HEK293 (cell line): ENCODE data around the gene PRKCG.

ENCODE experiments used
- CTCF ChIA-PET: fragments of 350-600 bp; formaldehyde crosslinking; extraction: SDS; loops from one replicate; lab custom pipeline; 2021; ENCODE audit warnings: antibody characterized with exemption; lab: Yijun Ruan, JAX
- POLR2A ChIA-PET: fragments of 300-600 bp; formaldehyde crosslinking; extraction: SDS; loops from one replicate; lab custom pipeline; 2020; ENCODE audit warnings: antibody characterized with exemption, inconsistent platforms; lab: Yijun Ruan, JAX
- H3K27ac ChIP-seq: fragments of 200-500 bp; sonication (Bioruptor generic); 2 replicates; pipeline ENCODE4 v1.5.1; 2014; ENCODE audit warnings: low read depth, low read length, control low read depth, inconsistent platforms; ENCODE audit errors: extremely low read depth
- H3K36me3 ChIP-seq, 2 experiments: fragments of 200-500 bp in 1 of 2; sonication (Bioruptor generic) in 1 of 2; 1 replicate in 1 of 2; 2 replicates in 1 of 2; pipeline ENCODE4 v1.5.1; 2014 to 2017; ENCODE audit warnings: inconsistent platforms in 2 of 2, low read length in 2 of 2; ENCODE audit not compliant: control insufficient read depth in 2 of 2, insufficient read depth in 1 of 2
- H3K4me1 ChIP-seq: fragments of 200-500 bp; sonication (Bioruptor generic); 2 replicates; pipeline ENCODE4 v1.5.1; 2014; ENCODE audit warnings: mild to moderate bottlenecking, low read length, inconsistent platforms; ENCODE audit not compliant: control insufficient read depth, insufficient read depth
- H3K4me3 ChIP-seq: 2 replicates; pipeline ENCODE4 v1.5.1; 2011; ENCODE audit warnings: low read depth, mild to moderate bottlenecking, control low read depth, low read length, moderate library complexity
- H3K9me3 ChIP-seq: fragments of 200-500 bp; sonication (Bioruptor generic); 2 replicates; pipeline ENCODE4 v1.5.1; 2014; ENCODE audit warnings: low read depth, low read length, inconsistent platforms; ENCODE audit not compliant: control insufficient read depth, insufficient read depth
- ATF2 ChIP-seq: fragments of 450-650 bp; formaldehyde crosslinking; IDR thresholded peaks from 2 replicates; pipeline ENCODE4 v1.5.1; 2016; ENCODE audit warnings: missing biosample characterization, missing genetic modification characterization, low read depth
- HOXD13 ChIP-seq: sonication (generic); formaldehyde crosslinking; IDR thresholded peaks from 2 replicates; pipeline ENCODE4 v1.8.0; 2022; ENCODE audit warnings: missing genetic modification reagents, borderline replicate concordance
- KLF7 ChIP-seq: fragments of 450-650 bp; formaldehyde crosslinking; IDR thresholded peaks from 2 replicates; pipeline ENCODE4 v1.5.1; 2016; ENCODE audit warnings: missing biosample characterization, missing genetic modification characterization, borderline replicate concordance
- MZF1 ChIP-seq: fragments of 450-650 bp; formaldehyde crosslinking; IDR thresholded peaks from 2 replicates; pipeline ENCODE4 v1.5.1; 2017; ENCODE audit warnings: missing biosample characterization, missing genetic modification characterization, borderline replicate concordance
- PRDM6 ChIP-seq: fragments of 450-650 bp; formaldehyde crosslinking; IDR thresholded peaks from 2 replicates; pipeline ENCODE4 v1.5.1; 2017; ENCODE audit warnings: missing biosample characterization, missing genetic modification characterization
- TCF7L2 ChIP-seq: IDR thresholded peaks from 2 replicates; pipeline ENCODE4 v1.6.1; 2011; ENCODE audit warnings: low read depth, mild to moderate bottlenecking, inconsistent platforms, low read length, moderate library complexity, borderline replicate concordance
- ZBTB1 ChIP-seq: fragments of 450-650 bp; formaldehyde crosslinking; IDR thresholded peaks from 2 replicates; pipeline ENCODE4 v1.5.1; 2016; ENCODE audit warnings: missing biosample characterization, missing genetic modification characterization
- ZBTB17 ChIP-seq: fragments of 450-650 bp; formaldehyde crosslinking; IDR thresholded peaks from 2 replicates; pipeline ENCODE4 v1.5.1; 2016; ENCODE audit warnings: missing biosample characterization, missing genetic modification characterization
- ZBTB20 ChIP-seq: fragments of 450-650 bp; formaldehyde crosslinking; IDR thresholded peaks from 2 replicates; pipeline ENCODE4 v1.5.1; 2016; ENCODE audit warnings: missing biosample characterization, missing genetic modification characterization
- ZFP3 ChIP-seq: fragments of 450-650 bp; formaldehyde crosslinking; IDR thresholded peaks from 2 replicates; pipeline ENCODE4 v1.5.1; 2016; ENCODE audit warnings: low read depth, missing biosample characterization, missing genetic modification characterization
- ZFP69B ChIP-seq: fragments of 450-650 bp; formaldehyde crosslinking; IDR thresholded peaks from 2 replicates; pipeline ENCODE4 v1.5.1; 2016; ENCODE audit warnings: missing biosample characterization, missing genetic modification characterization
- ZNF138 ChIP-seq: fragments of 450-650 bp; formaldehyde crosslinking; IDR thresholded peaks from 2 replicates; pipeline ENCODE4 v1.5.1; 2016; ENCODE audit warnings: missing biosample characterization, missing genetic modification characterization, borderline replicate concordance
- ZNF148 ChIP-seq: fragments of 450-650 bp; formaldehyde crosslinking; IDR thresholded peaks from 2 replicates; pipeline ENCODE4 v1.5.0; 2017; ENCODE audit warnings: missing biosample characterization, missing genetic modification characterization, borderline replicate concordance
- ZNF211 ChIP-seq: fragments of 450-650 bp; formaldehyde crosslinking; IDR thresholded peaks from 2 replicates; pipeline ENCODE4 v1.5.1; 2016; ENCODE audit warnings: low read depth, missing biosample characterization, missing genetic modification characterization
- ZNF248 ChIP-seq: fragments of 450-650 bp; formaldehyde crosslinking; IDR thresholded peaks from 2 replicates; pipeline ENCODE4 v1.5.1; 2017; ENCODE audit warnings: missing biosample characterization, missing genetic modification characterization
- ZNF302 ChIP-seq: fragments of 450-650 bp; formaldehyde crosslinking; IDR thresholded peaks from 2 replicates; pipeline ENCODE4 v1.5.1; 2016; ENCODE audit warnings: missing biosample characterization, missing genetic modification characterization, low read depth
- ZNF501 ChIP-seq: fragments of 450-650 bp; formaldehyde crosslinking; IDR thresholded peaks from 2 replicates; pipeline ENCODE4 v1.5.1; 2016; ENCODE audit warnings: missing biosample characterization, missing genetic modification characterization
- ZNF645 ChIP-seq: fragments of 450-650 bp; formaldehyde crosslinking; IDR thresholded peaks from 2 replicates; pipeline ENCODE4; 2016; ENCODE audit warnings: missing biosample characterization, missing genetic modification characterization
- ZXDB ChIP-seq: fragments of 450-650 bp; formaldehyde crosslinking; IDR thresholded peaks from 2 replicates; pipeline ENCODE4 v1.5.1; 2016; ENCODE audit warnings: missing biosample characterization, missing genetic modification characterization
- TF ChIP-seq, protein P1 (sequence below): fragments of 450-650 bp; formaldehyde crosslinking; IDR thresholded peaks from 2 replicates; pipeline ENCODE4 v1.5.1; 2016; ENCODE audit warnings: missing biosample characterization, missing genetic modification characterization, low read depth
- TF ChIP-seq, protein P2 (sequence below): fragments of 450-650 bp; formaldehyde crosslinking; IDR thresholded peaks from 2 replicates; pipeline ENCODE4 v1.5.1; 2016; ENCODE audit warnings: missing biosample characterization, missing genetic modification characterization
- TF ChIP-seq, protein P3 (sequence below): fragments of 450-650 bp; formaldehyde crosslinking; IDR thresholded peaks from 2 replicates; pipeline ENCODE4 v1.5.1; 2017; ENCODE audit warnings: missing biosample characterization, missing genetic modification characterization

PRKCG gene

GRCh38 chr19:53868892-53869804 lies 12.8 kb upstream of the PRKCG start:
- ChIA-PET CTCF (interaction anchor here (0.6 to 1.2 kb wide), 6 partner anchors 15 to 1737 kb away, joined by 3 to 4 read pairs (median 4); no protein-coding TSS in a partner anchor), POLR2A (interaction anchor here (0.6 to 3.4 kb wide), 8 partner anchors 8 to 1220 kb away, joined by 3 to 39 read pairs (median 8); partner anchors contain the start of genes CNOT3 and PRKCG)
- Histone ChIP-seq H3K9me3 (no peaks in the 10 kb centered on the region), H3K36me3 (peaks cover 0 to 9% of the 10 kb centered on the region in 2 experiments; a peak in 2 of 3 replicates), H3K4me3 (peak overlapping the region; percentile 71), H3K27ac (peak overlapping the region; percentile 78), H3K4me1 (peaks cover 15% of the 10 kb centered on the region)
- TF ChIP-seq KLF7 (tag by site-specific recombination): no peak; the same call in 1 of the 2 replicates
- TF ChIP-seq, protein P1, sequence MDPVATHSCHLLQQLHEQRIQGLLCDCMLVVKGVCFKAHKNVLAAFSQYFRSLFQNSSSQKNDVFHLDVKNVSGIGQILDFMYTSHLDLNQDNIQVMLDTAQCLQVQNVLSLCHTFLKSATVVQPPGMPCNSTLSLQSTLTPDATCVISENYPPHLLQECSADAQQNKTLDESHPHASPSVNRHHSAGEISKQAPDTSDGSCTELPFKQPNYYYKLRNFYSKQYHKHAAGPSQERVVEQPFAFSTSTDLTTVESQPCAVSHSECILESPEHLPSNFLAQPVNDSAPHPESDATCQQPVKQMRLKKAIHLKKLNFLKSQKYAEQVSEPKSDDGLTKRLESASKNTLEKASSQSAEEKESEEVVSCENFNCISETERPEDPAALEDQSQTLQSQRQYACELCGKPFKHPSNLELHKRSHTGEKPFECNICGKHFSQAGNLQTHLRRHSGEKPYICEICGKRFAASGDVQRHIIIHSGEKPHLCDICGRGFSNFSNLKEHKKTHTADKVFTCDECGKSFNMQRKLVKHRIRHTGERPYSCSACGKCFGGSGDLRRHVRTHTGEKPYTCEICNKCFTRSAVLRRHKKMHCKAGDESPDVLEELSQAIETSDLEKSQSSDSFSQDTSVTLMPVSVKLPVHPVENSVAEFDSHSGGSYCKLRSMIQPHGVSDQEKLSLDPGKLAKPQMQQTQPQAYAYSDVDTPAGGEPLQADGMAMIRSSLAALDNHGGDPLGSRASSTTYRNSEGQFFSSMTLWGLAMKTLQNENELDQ (tag by site-specific recombination): no peak
- no peak for TF ChIP-seq ZNF211
- no peak for TF ChIP-seq ZNF148 (tag by site-specific recombination)
- TF ChIP-seq, protein P2, sequence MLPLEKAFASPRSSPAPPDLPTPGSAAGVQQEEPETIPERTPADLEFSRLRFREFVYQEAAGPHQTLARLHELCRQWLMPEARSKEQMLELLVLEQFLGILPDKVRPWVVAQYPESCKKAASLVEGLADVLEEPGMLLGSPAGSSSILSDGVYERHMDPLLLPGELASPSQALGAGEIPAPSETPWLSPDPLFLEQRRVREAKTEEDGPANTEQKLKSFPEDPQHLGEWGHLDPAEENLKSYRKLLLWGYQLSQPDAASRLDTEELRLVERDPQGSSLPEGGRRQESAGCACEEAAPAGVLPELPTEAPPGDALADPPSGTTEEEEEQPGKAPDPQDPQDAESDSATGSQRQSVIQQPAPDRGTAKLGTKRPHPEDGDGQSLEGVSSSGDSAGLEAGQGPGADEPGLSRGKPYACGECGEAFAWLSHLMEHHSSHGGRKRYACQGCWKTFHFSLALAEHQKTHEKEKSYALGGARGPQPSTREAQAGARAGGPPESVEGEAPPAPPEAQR (tag by site-specific recombination): no peak
- no peak for TF ChIP-seq ATF2 (tag by site-specific recombination)
- TF ChIP-seq MZF1 (tag by site-specific recombination): no peak
- no peak for TF ChIP-seq ZNF645 (tag by site-specific recombination)
- TF ChIP-seq ZNF138 (tag by site-specific recombination): no peak
- TF ChIP-seq, protein P3, sequence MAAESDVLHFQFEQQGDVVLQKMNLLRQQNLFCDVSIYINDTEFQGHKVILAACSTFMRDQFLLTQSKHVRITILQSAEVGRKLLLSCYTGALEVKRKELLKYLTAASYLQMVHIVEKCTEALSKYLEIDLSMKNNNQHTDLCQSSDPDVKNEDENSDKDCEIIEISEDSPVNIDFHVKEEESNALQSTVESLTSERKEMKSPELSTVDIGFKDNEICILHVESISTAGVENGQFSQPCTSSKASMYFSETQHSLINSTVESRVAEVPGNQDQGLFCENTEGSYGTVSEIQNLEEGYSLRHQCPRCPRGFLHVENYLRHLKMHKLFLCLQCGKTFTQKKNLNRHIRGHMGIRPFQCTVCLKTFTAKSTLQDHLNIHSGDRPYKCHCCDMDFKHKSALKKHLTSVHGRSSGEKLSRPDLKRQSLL (tag by site-specific recombination): 0 out of 2 replicates have a peak, but pooled peaks have one; percentile 22
- TF ChIP-seq ZNF302 (tag by site-specific recombination): no peak
- peak; percentile 29; the same call in 1 of the 2 replicates for TF ChIP-seq ZBTB17
- TF ChIP-seq ZXDB (tag by site-specific recombination): peak; percentile 78
- 0 out of 2 replicates have a peak, but pooled peaks have one; percentile 37 for TF ChIP-seq ZNF501 (tag by site-specific recombination)
- TF ChIP-seq TCF7L2: no peak
- TF ChIP-seq ZFP3: no peak
- TF ChIP-seq ZNF248 (tag by site-specific recombination): no peak
- TF ChIP-seq HOXD13 (CRISPR knock-in tag): no peak
- no peak for TF ChIP-seq ZBTB1
- TF ChIP-seq ZBTB20 (tag by site-specific recombination): peak; percentile 98
- no peak for TF ChIP-seq PRDM6
- no peak for TF ChIP-seq ZFP69B (tag by site-specific recombination)
